MG63 (cell line): Measurements from ENCODE around the gene TMEM88. TPM values are rescaled to one million over a fixed set of nuclear protein-coding genes. Genes with fewer than 3 reads are reported as not detected.

Experiments used
- total RNA-seq: library from RNA; depleted of rRNA; stranded (reverse); fragments of >200 nt; shearing (Covaris generic); gene quantifications from 2 replicates; pipeline ENCODE4 v1.2.3, GENCODE V29; 2014; ENCODE audit warnings: low replicate concordance; rRNA removed

Gene TMEM88
- total RNA-seq, 1 experiment from 2014 or later, result not detected

Other genes with a start within 250 kb of the TMEM88 start
- 26.8 and 49.5 TPM in 2 replicates for gene FXR2, start 240.2 kb upstream of the TMEM88 start, total RNA-seq
- 16.0 and 20.1 TPM in 2 replicates for gene SAT2, start 227.2 kb upstream of the TMEM88 start, total RNA-seq
- gene SHBG, start 224.9 kb upstream of the TMEM88 start, total RNA-seq, result not detected in 2 replicates
- not detected in 2 replicates for gene ATP1B2, start 204.1 kb upstream of the TMEM88 start, total RNA-seq
- gene TP53, start 167.6 kb upstream of the TMEM88 start, total RNA-seq, result 2.8 and 12.2 TPM in 2 replicates
- 13.4 and 25.9 TPM in 2 replicates for gene WRAP53, start 166.6 kb upstream of the TMEM88 start, total RNA-seq
- 0.53 TPM in 1 of 2 replicates, not detected in the other for gene EFNB3, start 149.9 kb upstream of the TMEM88 start, total RNA-seq
- not detected in 2 replicates for gene DNAH2, start 137.3 kb upstream of the TMEM88 start, total RNA-seq
- gene KDM6B, start 20.8 kb upstream of the TMEM88 start, total RNA-seq, result 0.07 and 0.20 TPM in 2 replicates
- gene NAA38, start 2.5 kb downstream of the TMEM88 start, total RNA-seq, result 74.9 and 264 TPM in 2 replicates
- gene CYB5D1, start 2.9 kb downstream of the TMEM88 start, total RNA-seq, result 18.2 and 38.2 TPM in 2 replicates
- gene CHD3, start 33.7 kb downstream of the TMEM88 start, total RNA-seq, result 49.6 and 51.1 TPM in 2 replicates
- gene RNF227, start 61.2 kb downstream of the TMEM88 start, total RNA-seq, result 0.15 and 1.6 TPM in 2 replicates
- gene KCNAB3, start 74.8 kb downstream of the TMEM88 start, total RNA-seq, result not detected in 2 replicates
- 3.8 and 4.5 TPM in 2 replicates for gene TRAPPC1, start 76.9 kb downstream of the TMEM88 start, total RNA-seq
- gene CNTROB, start 77.1 kb downstream of the TMEM88 start, total RNA-seq, result 29.5 and 39.9 TPM in 2 replicates
- 0.23 TPM in 1 of 2 replicates, not detected in the other for gene GUCY2D, start 147.5 kb downstream of the TMEM88 start, total RNA-seq
- not detected in 2 replicates for gene ALOX15B, start 184.0 kb downstream of the TMEM88 start, total RNA-seq
- not detected in 2 replicates for gene ALOX12B, start 232.7 kb downstream of the TMEM88 start, total RNA-seq